Endothelial cell (in vitro differentiated cells): ENCODE results near the gene VPS41. TPM values are rescaled to one million over a fixed set of nuclear protein-coding genes. Genes with fewer than 3 reads are reported as not detected.
A peak's percentile ranks its signal among the peaks of the same experiment; 100 is the strongest.

Experiments
- DNase-seq: peaks from one replicate; pipeline ENCODE4 v3.0.0; 2021; ENCODE audit warnings: low spot score
- H3K27ac Mint-ChIP-seq: one replicate; pipeline ENCODE4 v1.8.0; 2021; ENCODE audit warnings: mixed read lengths, inconsistent platforms; ENCODE audit not compliant: unreplicated experiment
- H3K27me3 Mint-ChIP-seq: one replicate; pipeline ENCODE4 v1.8.0; 2021; ENCODE audit warnings: mild to moderate bottlenecking, moderate library complexity, mixed read lengths, inconsistent platforms; ENCODE audit not compliant: unreplicated experiment
- H3K36me3 Mint-ChIP-seq: one replicate; pipeline ENCODE4 v1.8.0; 2021; ENCODE audit warnings: mild to moderate bottlenecking, low read depth, mixed read lengths, inconsistent platforms; ENCODE audit not compliant: unreplicated experiment
- H3K4me1 Mint-ChIP-seq: one replicate; pipeline ENCODE4 v1.8.0; 2021; ENCODE audit warnings: mild to moderate bottlenecking, mixed read lengths, inconsistent platforms; ENCODE audit not compliant: unreplicated experiment
- H3K4me3 Mint-ChIP-seq: one replicate; pipeline ENCODE4 v1.8.0; 2021; ENCODE audit warnings: mild to moderate bottlenecking, mixed read lengths, inconsistent platforms; ENCODE audit not compliant: unreplicated experiment
- H3K9me3 Mint-ChIP-seq: one replicate; pipeline ENCODE4 v1.8.0; 2021; ENCODE audit warnings: mixed read lengths, inconsistent platforms; ENCODE audit not compliant: unreplicated experiment
- total RNA-seq: library from RNA; stranded (reverse); fragmentation: NEBNext Ultra II Directional; extraction: Animal tissue kit (Norgen Biotek cat#: 25700); gene quantifications from one replicate; pipeline ENCODE4 v1.2.1, GENCODE V29; 2021; ENCODE audit not compliant: unreplicated experiment
- TF ChIP-seq, protein P1 (sequence below): fragments of 200-600 bp; sonication (generic); IDR thresholded peaks from one replicate; pipeline ENCODE4 v1.5.0; 2021; ENCODE audit warnings: antibody characterized with exemption; ENCODE audit not compliant: unreplicated experiment

The VPS41 gene
- total RNA-seq, 1 donor from 2014 or later: 104 TPM

DNA sequence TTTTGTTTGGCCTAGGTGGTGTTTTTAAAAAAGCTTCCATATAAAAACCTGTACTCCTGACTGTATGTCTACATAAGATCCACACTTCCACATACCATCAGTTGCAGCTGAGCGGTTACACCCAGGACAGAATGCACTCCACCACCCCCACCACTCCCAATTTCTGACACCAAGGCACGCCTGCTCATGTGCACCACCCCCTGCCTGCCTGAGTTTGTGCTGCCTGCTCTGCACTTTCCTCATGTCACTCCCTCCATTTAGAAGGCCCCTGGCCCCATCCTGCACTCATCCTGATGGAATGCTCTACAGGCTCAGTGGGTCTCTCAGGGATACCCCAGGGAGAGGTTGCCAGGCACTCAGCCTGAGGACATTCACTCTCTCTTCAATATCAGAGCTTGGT lies 6.5 kb downstream of the VPS41 start:
- peaks cover 7% of the 10 kb centered on the region for H3K4me1 Mint-ChIP-seq
- no peaks in the 10 kb centered on the region for H3K9me3 Mint-ChIP-seq
- no peak overlapping the region for H3K27ac Mint-ChIP-seq
- H3K36me3 Mint-ChIP-seq: peaks cover 4% of the 10 kb centered on the region
- no peak for DNase-seq
- TF ChIP-seq, protein P1, sequence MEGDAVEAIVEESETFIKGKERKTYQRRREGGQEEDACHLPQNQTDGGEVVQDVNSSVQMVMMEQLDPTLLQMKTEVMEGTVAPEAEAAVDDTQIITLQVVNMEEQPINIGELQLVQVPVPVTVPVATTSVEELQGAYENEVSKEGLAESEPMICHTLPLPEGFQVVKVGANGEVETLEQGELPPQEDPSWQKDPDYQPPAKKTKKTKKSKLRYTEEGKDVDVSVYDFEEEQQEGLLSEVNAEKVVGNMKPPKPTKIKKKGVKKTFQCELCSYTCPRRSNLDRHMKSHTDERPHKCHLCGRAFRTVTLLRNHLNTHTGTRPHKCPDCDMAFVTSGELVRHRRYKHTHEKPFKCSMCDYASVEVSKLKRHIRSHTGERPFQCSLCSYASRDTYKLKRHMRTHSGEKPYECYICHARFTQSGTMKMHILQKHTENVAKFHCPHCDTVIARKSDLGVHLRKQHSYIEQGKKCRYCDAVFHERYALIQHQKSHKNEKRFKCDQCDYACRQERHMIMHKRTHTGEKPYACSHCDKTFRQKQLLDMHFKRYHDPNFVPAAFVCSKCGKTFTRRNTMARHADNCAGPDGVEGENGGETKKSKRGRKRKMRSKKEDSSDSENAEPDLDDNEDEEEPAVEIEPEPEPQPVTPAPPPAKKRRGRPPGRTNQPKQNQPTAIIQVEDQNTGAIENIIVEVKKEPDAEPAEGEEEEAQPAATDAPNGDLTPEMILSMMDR: no peak
- no peak overlapping the region for H3K4me3 Mint-ChIP-seq
- H3K27me3 Mint-ChIP-seq: peaks cover 4% of the 10 kb centered on the region

DNA sequence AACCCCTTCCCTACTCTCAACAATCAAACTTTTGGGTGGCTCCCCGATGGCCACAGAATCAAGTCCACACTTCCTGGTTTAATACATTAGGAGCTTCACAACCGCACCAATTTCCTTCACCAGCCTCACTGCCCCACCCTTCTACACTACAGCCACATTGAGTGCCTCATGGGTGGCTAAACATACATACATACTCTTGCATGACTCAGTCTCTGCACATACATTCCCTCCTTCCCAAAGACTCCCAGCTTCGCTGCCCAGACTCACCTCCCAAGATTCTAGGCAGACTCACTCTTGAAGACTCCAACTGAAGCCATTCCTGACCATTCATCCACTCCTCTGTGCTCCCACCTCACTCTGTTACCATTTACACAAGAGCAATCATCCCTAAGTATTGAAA lies 15.9 kb downstream of the VPS41 start:
- TF ChIP-seq, protein P1: no peak
- peak overlapping the region; percentile 11 for H3K27ac Mint-ChIP-seq
- no peak for DNase-seq
- H3K4me3 Mint-ChIP-seq: no peak overlapping the region
- peaks cover 7% of the 10 kb centered on the region for H3K36me3 Mint-ChIP-seq
- H3K4me1 Mint-ChIP-seq: peaks cover 8% of the 10 kb centered on the region
- H3K27me3 Mint-ChIP-seq: no peaks in the 10 kb centered on the region
- no peaks in the 10 kb centered on the region for H3K9me3 Mint-ChIP-seq

DNA sequence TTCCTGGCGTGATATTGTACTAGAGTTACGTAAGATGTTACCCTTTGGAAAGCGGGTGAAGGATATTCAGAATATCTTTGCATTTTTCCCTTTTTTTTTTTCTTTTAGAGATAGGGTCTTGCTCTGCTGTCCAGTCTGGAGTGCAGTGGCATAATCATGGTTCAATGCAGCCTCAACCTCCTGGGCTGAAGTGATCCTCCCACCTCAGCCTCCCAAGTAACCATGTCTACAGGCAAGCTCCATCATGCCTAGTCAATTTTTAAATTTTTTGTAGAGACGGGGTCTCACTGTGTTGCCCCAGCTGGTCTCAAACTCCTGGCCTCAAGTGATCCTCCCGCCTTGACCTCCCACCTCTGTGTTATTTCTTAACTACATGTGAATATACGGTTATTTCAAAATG lies 18.4 kb downstream of the VPS41 start:
- no peak for DNase-seq
- H3K9me3 Mint-ChIP-seq: no peaks in the 10 kb centered on the region
- no peak overlapping the region for H3K27ac Mint-ChIP-seq
- peaks cover 10% of the 10 kb centered on the region for H3K36me3 Mint-ChIP-seq
- H3K27me3 Mint-ChIP-seq: no peaks in the 10 kb centered on the region
- TF ChIP-seq, protein P1: no peak
- no peak overlapping the region for H3K4me3 Mint-ChIP-seq
- H3K4me1 Mint-ChIP-seq: peaks cover 8% of the 10 kb centered on the region

DNA sequence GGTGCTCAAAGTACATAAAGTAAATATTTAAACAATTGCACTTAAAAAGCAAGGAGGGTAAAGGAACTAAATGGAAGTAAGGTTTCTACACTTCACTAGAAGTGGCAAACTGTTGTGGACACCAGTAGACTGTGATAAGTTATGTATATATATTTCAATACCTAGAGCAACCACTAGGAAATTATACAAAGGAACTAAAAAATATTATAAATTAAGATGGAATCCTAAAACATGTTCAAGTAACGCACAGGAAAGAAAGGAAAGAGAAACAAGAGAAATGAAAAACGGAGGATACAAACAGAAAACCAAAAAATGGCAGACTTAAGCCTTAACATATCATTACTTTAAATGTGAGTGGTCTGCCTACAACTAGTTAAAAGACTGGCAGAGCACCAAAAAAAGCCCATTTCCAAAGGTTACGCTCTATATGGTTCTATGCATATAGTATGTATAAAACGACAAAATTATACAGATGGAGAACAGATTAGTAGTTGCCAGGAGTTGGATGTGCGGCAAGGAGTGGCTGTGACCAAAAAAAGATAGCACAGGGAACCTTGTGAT lies 19.0 kb downstream of the VPS41 start:
- no peak overlapping the region for H3K27ac Mint-ChIP-seq
- H3K27me3 Mint-ChIP-seq: no peaks in the 10 kb centered on the region
- peaks cover 12% of the 10 kb centered on the region for H3K36me3 Mint-ChIP-seq
- H3K9me3 Mint-ChIP-seq: no peaks in the 10 kb centered on the region
- H3K4me3 Mint-ChIP-seq: no peak overlapping the region
- DNase-seq: no peak
- H3K4me1 Mint-ChIP-seq: peaks cover 8% of the 10 kb centered on the region
- TF ChIP-seq, protein P1: peak; percentile 85

DNA sequence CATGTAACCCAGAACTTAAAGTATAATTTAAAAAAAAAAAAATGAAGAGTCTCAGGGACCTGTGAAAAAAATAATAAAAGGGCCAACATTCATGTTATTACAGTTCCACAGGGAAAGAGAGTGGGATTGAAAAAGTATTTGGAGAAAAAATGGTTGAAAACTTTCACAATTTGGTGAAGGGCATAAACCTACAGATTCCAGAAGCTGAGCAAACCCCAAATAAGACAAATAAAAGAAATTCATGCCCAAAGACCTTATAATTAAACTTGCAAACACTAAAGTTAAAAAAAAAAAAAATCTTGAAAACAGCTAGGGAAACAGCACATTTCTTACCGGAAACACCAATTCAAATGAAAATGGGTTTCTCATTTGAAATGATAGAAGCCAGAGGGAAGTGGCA lies 19.9 kb downstream of the VPS41 start:
- H3K4me3 Mint-ChIP-seq: no peak overlapping the region
- no peaks in the 10 kb centered on the region for H3K9me3 Mint-ChIP-seq
- H3K27me3 Mint-ChIP-seq: no peaks in the 10 kb centered on the region
- peaks cover 12% of the 10 kb centered on the region for H3K36me3 Mint-ChIP-seq
- DNase-seq: no peak
- H3K4me1 Mint-ChIP-seq: peaks cover 8% of the 10 kb centered on the region
- TF ChIP-seq, protein P1: no peak
- H3K27ac Mint-ChIP-seq: no peak overlapping the region
